Skin epidermis (tissue), 12 donors: ENCODE results near the gene ANXA2R.
"Not testable (repeated sequence)": the region's sequence is repeated elsewhere in the genome, so short reads cannot be mapped to it uniquely, and the experiment has no call there.

ENCODE experiments used
- H3K27ac ChIP-seq, 21 experiments: fragments of 200-600 bp; sonication (generic) in 11 of 21; one replicate each; pipeline ENCODE4 v1.5.0; 2020; ENCODE audit warnings: mild to moderate bottlenecking in 3 of 21, inconsistent platforms in 2 of 21, moderate library complexity in 2 of 21
- H3K4me3 ChIP-seq, 7 experiments: fragments of 200-600 bp; sonication (generic) in 2 of 7; one replicate each; pipeline ENCODE4 v1.5.0; 2020; ENCODE audit warnings: inconsistent platforms in 2 of 7, mild to moderate bottlenecking in 2 of 7, moderate library complexity in 1 of 7

The ANXA2R gene

GRCh38 chr5:43063721-43064171 is 23.6 kb upstream of the ANXA2R start:
- Histone ChIP-seq H3K27ac (peak overlapping the region in 17 of 21 experiments; percentile 82 to 100 (median 99)), H3K4me3 (peak overlapping the region in 2 of 7 experiments; percentile 73 to 82)

DNA sequence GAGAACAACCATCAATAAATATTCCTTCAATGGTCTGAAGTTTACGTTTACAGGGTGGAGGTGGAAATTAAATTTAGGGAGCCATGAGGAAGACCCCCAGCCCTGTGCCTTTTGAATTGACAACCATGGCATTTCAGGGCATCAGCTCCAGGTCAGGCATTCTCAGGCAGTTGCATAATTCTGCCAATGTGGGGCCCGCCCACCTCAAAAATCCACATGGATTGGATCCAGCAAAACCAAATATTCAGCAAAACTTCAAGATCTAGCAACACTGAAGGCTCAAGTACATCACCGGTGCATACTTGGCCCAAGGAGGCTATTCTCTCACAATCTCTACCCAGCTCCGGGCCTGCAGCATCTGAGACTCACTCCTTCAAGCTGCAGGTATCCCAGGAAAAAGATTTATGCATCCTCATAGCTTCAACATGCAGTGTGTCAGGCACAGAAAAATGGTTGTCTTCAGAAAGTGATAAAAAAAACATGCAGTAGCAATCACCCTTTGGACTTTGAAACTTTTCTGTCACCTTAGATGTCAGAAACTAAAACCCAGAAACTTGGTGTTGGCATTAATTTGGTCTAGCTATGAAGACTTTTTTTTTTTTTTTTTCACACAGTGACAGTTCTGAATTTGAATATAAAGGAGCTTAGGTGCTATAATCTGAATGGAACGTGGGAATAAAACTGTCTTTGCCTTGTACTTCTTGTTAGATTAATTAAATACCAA is 21.4 kb upstream of the ANXA2R start:
- Histone ChIP-seq H3K4me3 (no peak overlapping the region), H3K27ac (no peak overlapping the region)

DNA sequence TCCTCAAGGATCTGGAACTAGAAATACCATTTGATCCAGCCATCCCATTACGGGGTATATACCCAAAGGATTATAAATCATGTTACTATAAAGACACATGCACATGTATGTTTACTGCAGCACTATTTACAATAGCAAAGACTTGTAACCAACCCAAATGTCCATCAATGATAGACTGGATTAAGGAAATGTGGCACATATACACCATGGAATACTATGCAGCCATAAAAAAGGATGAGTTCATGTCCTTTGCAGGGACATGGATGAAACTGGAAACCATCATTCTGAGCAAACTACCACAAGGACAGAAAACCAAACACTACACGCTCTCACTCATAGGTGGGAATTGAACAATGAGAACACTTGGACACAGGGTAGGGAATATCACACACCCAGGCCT is 19.9 kb upstream of the ANXA2R start:
- not testable (repeated sequence) for H3K27ac ChIP-seq, H3K4me3 ChIP-seq

- not testable (repeated sequence) for H3K4me3 ChIP-seq, H3K27ac ChIP-seq
Observed at GRCh38 chr5:43055098-43055497, 15.0 kb upstream of the ANXA2R start.

DNA sequence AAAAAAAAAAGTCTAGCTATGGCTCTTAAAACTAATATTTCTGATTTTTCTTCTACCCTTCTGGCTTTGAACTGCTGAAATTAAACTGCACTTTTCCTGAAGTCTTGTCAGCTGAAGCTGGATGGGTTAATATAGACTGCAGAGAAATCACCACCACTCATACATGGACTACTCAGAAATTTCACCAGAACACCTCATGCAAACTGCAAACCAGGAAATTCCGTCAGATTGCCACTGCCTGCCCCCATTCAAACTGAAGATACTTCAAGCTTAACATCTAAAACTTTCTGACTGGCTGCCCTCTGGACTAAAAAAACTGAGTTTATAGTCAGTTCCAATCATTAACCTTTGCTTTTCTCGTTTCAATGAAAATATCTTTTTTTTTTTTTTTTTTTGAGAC is 11.6 kb upstream of the ANXA2R start:
- H3K27ac ChIP-seq = no peak overlapping the region
- H3K4me3 ChIP-seq = no peak overlapping the region

DNA sequence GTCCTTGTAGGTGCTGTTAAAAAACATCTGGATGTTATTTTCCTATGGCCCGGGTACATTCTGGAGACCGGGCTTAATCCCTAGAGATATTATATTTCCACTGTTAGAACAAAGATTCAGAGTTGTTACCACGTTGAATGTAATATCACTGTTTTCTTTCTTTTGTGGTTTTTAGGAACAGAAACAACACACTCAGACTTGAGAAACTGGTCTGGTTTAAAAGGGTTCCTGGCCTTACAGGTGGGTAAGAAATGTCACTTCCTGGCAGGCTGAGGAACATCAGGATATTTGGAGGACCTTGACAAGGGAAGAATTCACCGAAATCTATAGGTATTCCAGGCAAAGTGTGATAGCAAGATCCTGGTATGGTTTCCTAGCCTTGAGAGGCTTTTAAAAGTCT is 10.3 kb upstream of the ANXA2R start:
- Histone ChIP-seq H3K4me3 (no peak overlapping the region), H3K27ac (no peak overlapping the region)

- Histone ChIP-seq H3K4me3 (no peak overlapping the region), H3K27ac (no peak overlapping the region)
Observed at GRCh38 chr5:43049236-43049635, 9.1 kb upstream of the ANXA2R start.

DNA sequence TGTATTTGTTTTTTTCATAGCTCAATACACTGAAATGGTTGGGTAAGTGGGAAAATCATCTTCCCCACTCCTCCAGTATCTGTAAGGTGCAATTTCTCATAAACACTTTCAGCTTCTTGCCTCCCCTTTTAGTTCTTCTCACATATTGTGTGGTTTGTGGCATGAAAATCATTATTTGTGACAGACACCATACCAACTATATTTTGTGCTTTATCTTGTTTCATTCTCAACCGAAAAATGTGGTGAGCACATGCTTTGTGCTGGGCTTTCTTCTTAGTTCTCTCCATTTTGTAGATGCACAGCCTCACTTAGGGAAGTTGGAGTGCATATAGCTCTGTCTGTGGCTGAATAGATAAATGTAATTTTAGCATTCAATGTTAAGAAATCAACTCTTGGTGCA is 6.4 kb upstream of the ANXA2R start:
- H3K27ac ChIP-seq = no peak overlapping the region
- no peak overlapping the region for H3K4me3 ChIP-seq

GRCh38 chr5:43045236-43045635 is 5.1 kb upstream of the ANXA2R start:
- no peak overlapping the region for H3K27ac ChIP-seq
- H3K4me3 ChIP-seq = no peak overlapping the region

GRCh38 chr5:43044181-43044914 is 4.2 kb upstream of the ANXA2R start:
- peak overlapping the region in 2 of 21 experiments; percentile 15 to 19 for H3K27ac ChIP-seq
- H3K4me3 ChIP-seq = no peak overlapping the region

DNA sequence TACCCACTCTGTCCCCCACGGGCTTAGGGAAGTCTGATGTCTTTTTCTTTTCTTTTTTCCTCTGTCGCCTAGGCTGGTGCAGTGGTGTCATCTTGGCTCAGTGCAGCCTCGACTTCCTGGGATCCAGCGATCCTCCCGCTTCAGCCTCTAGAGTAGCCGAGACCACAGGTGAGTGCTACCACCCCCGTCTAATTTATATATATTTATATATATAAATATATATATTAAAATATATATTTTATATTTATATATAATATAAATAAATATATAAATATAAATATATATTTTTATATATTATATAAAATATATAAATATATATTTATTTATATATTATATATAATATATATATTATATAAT is 3.3 kb upstream of the ANXA2R start:
- H3K4me3 ChIP-seq = peak overlapping the region; percentile 52 to 61 (median 58)

GRCh38 chr5:43042626-43043399 is 2.7 kb upstream of the ANXA2R start:
- peak overlapping the region; percentile 74 to 100 (median 95) for H3K27ac ChIP-seq
- H3K4me3 ChIP-seq = peak overlapping the region; percentile 52 to 61 (median 58)

More for the DNA sequence above, 3.3 kb upstream of the ANXA2R start:
- H3K27ac ChIP-seq = peak overlapping the region in 20 of 21 experiments; percentile 16 to 100 (median 95)

- Histone ChIP-seq H3K4me3 (peak overlapping the region; percentile 52 to 61 (median 58)), H3K27ac (peak overlapping the region; percentile 74 to 100 (median 95))
Observed at GRCh38 chr5:43042176-43042625, 2.1 kb upstream of the ANXA2R start.

- Histone ChIP-seq H3K4me3 (peak overlapping the region; percentile 52 to 61 (median 58)), H3K27ac (peak overlapping the region; percentile 74 to 100 (median 95))
Observed at GRCh38 chr5:43041669-43042175, 1.6 kb upstream of the ANXA2R start.

GRCh38 chr5:43041110-43041668 is 1.1 kb upstream of the ANXA2R start:
- peak overlapping the region; percentile 52 to 61 (median 58) for H3K4me3 ChIP-seq

GRCh38 chr5:43039471-43040286 is 440 bp downstream of the ANXA2R start:
- H3K27ac ChIP-seq = peak overlapping the region; percentile 8 to 100 (median 94)
- H3K4me3 ChIP-seq = peak overlapping the region; percentile 52 to 61 (median 58)

More at GRCh38 chr5:43041110-43041668, 1.1 kb upstream of the ANXA2R start:
- peak overlapping the region; percentile 74 to 100 (median 95) for H3K27ac ChIP-seq

- peak overlapping the region in 20 of 21 experiments; percentile 62 to 100 (median 94) for H3K27ac ChIP-seq
- peak overlapping the region; percentile 52 to 61 (median 58) for H3K4me3 ChIP-seq
Observed at GRCh38 chr5:43039152-43039470, 1.0 kb downstream of the ANXA2R start.

GRCh38 chr5:43038496-43038989 is 1.6 kb downstream of the ANXA2R start:
- Histone ChIP-seq H3K27ac (peak overlapping the region in 19 of 21 experiments; percentile 10 to 100 (median 77)), H3K4me3 (peak overlapping the region; percentile 18 to 61 (median 56))
